ENCODE data around the gene P2RX4.
"Not testable (repeated sequence)": the region's sequence is repeated elsewhere in the genome, so short reads cannot be mapped to it uniquely, and the experiment has no call there.

P2RX4 gene

GRCh38 chr12:121222847-121223246 is 12.9 kb downstream of the P2RX4 start:
- no peaks in the 10 kb centered on the region for H3K9me3 ChIP-seq (replicated peaks in 1 of 11)
- no peaks in the 10 kb centered on the region for H3K27me3 ChIP-seq
- peak overlapping the region; percentile 26 to 77 (median 66) for H3K4me2 ChIP-seq
- H3K9ac ChIP-seq = peak overlapping the region in 6 of 11 experiments; percentile 18 to 66 (median 30); a peak in 7 of 22 replicates
- peaks cover 0 to 95% (median 0%) of the 10 kb centered on the region in 11 experiments; a peak in 6 of 22 replicates for H4K20me1 ChIP-seq
- peak overlapping the region in 9 of 11 experiments; percentile 5 to 61 (median 44); a peak in 14 of 22 replicates for H3K27ac ChIP-seq
- H3K4me1 ChIP-seq = peaks cover 22 to 55% (median 34%) of the 10 kb centered on the region in 10 experiments
- TF ChIP-seq Cebpa-rat (IDR thresholded peaks at IDR 0.05) = no peak
- no peak overlapping the region for H3K4me3 ChIP-seq
- H3K36me3 ChIP-seq = peaks cover 23 to 100% (median 48%) of the 10 kb centered on the region in 11 experiments

- H3K4me1 ChIP-seq = peaks cover 22 to 49% (median 34%) of the 10 kb centered on the region in 10 experiments
- H3K36me3 ChIP-seq = peaks cover 23 to 99% (median 42%) of the 10 kb centered on the region in 11 experiments
- H3K27ac ChIP-seq = peak overlapping the region in 9 of 11 experiments; percentile 5 to 61 (median 44); a peak in 14 of 22 replicates
- peak overlapping the region in 7 of 11 experiments; percentile 18 to 66 (median 28); a peak in 7 of 22 replicates for H3K9ac ChIP-seq
- H3K4me3 ChIP-seq = no peak overlapping the region
- H3K4me2 ChIP-seq = peak overlapping the region; percentile 26 to 77 (median 66)
- no peaks in the 10 kb centered on the region for H3K9me3 ChIP-seq (replicated peaks in 1 of 11)
- no peaks in the 10 kb centered on the region for H3K27me3 ChIP-seq
- H4K20me1 ChIP-seq = peaks cover 0 to 90% (median 0%) of the 10 kb centered on the region in 11 experiments; a peak in 6 of 22 replicates
- TF ChIP-seq Cebpa-rat (IDR thresholded peaks at IDR 0.05) = no peak
Measured at GRCh38 chr12:121223292-121224285, 13.7 kb downstream of the P2RX4 start.

- H3K4me1 ChIP-seq = peaks cover 22 to 50% (median 34%) of the 10 kb centered on the region in 10 experiments
- peaks cover 0 to 91% (median 0%) of the 10 kb centered on the region in 11 experiments; a peak in 7 of 22 replicates for H4K20me1 ChIP-seq
- no peak for TF ChIP-seq Cebpa-rat (IDR thresholded peaks at IDR 0.05)
- peak overlapping the region in 1 of 11 experiments; percentile 9; a peak in 3 of 22 replicates for H3K9ac ChIP-seq
- H3K4me3 ChIP-seq = no peak overlapping the region
- no peak overlapping the region; a peak in 1 of 22 replicates for H3K27ac ChIP-seq
- H3K36me3 ChIP-seq = peaks cover 27 to 99% (median 44%) of the 10 kb centered on the region in 11 experiments
- H3K9me3 ChIP-seq (replicated peaks in 1 of 11) = no peaks in the 10 kb centered on the region
- peak overlapping the region in 2 of 11 experiments; percentile 14 to 16; a peak in 2 of 22 replicates for H3K4me2 ChIP-seq
- H3K27me3 ChIP-seq = no peaks in the 10 kb centered on the region
Measured at GRCh38 chr12:121224591-121224990, 14.7 kb downstream of the P2RX4 start.

- Histone ChIP-seq H3K27ac (no peak overlapping the region), H3K36me3 (peaks cover 27 to 98% (median 39%) of the 10 kb centered on the region in 11 experiments)
- peak in 1 of 11 experiments; percentile 30; a peak in 1 of 22 replicates for TF ChIP-seq Cebpa-rat (IDR thresholded peaks at IDR 0.05)
Measured at GRCh38 chr12:121226399-121226798, 16.5 kb downstream of the P2RX4 start.

GRCh38 chr12:121226871-121227270 is 16.9 kb downstream of the P2RX4 start:
- not testable (repeated sequence) for H3K27me3 ChIP-seq; H3K4me2 ChIP-seq; H3K9me3 ChIP-seq (replicated peaks in 1 of 11); H3K4me3 ChIP-seq; H3K27ac ChIP-seq
- Histone ChIP-seq H3K4me1 (peaks cover 22 to 46% (median 29%) of the 10 kb centered on the region in 10 experiments), H4K20me1 (peaks cover 0 to 85% (median 0%) of the 10 kb centered on the region in 11 experiments; a peak in 7 of 22 replicates), H3K36me3 (peaks cover 25 to 98% (median 42%) of the 10 kb centered on the region in 11 experiments), H3K9ac (peak overlapping the region in 1 of 11 experiments; percentile 38; a peak in 1 of 22 replicates)

More at GRCh38 chr12:121226399-121226798, 16.5 kb downstream of the P2RX4 start:
- no peak overlapping the region for H3K4me3 ChIP-seq
- no peaks in the 10 kb centered on the region for H3K27me3 ChIP-seq
- H3K9ac ChIP-seq = no peak overlapping the region
- no peaks in the 10 kb centered on the region for H3K9me3 ChIP-seq (replicated peaks in 1 of 11)
- H3K4me2 ChIP-seq = no peak overlapping the region
- H3K4me1 ChIP-seq = peaks cover 22 to 51% (median 29%) of the 10 kb centered on the region in 10 experiments
- peaks cover 0 to 86% (median 0%) of the 10 kb centered on the region in 11 experiments; a peak in 7 of 22 replicates for H4K20me1 ChIP-seq

- H3K36me3 ChIP-seq = peaks cover 26 to 98% (median 46%) of the 10 kb centered on the region in 11 experiments
- H3K9ac ChIP-seq = peak overlapping the region in 1 of 11 experiments; percentile 38; a peak in 1 of 22 replicates
- H3K27me3 ChIP-seq = no peaks in the 10 kb centered on the region
- no peak overlapping the region for H3K4me3 ChIP-seq
- no peaks in the 10 kb centered on the region for H3K9me3 ChIP-seq (replicated peaks in 1 of 11)
- H3K27ac ChIP-seq = no peak overlapping the region
- H3K4me1 ChIP-seq = peaks cover 22 to 42% (median 28%) of the 10 kb centered on the region in 10 experiments
- peaks cover 0 to 86% (median 0%) of the 10 kb centered on the region in 11 experiments; a peak in 6 of 22 replicates for H4K20me1 ChIP-seq
- H3K4me2 ChIP-seq = no peak overlapping the region
- no peak for TF ChIP-seq Cebpa-rat (IDR thresholded peaks at IDR 0.05)
Measured at GRCh38 chr12:121227294-121227693, 17.4 kb downstream of the P2RX4 start.

GRCh38 chr12:121228919-121229665 is 19.2 kb downstream of the P2RX4 start:
- Histone ChIP-seq H3K27me3 (no peaks in the 10 kb centered on the region), H3K4me2 (no peak overlapping the region; a peak in 1 of 22 replicates), H3K9me3 (replicated peaks in 1 of 11) (no peaks in the 10 kb centered on the region), H3K27ac (no peak overlapping the region; a peak in 2 of 22 replicates), H3K36me3 (peaks cover 41 to 98% (median 63%) of the 10 kb centered on the region in 11 experiments), H4K20me1 (peaks cover 0 to 87% (median 0%) of the 10 kb centered on the region in 11 experiments; a peak in 8 of 22 replicates), H3K4me3 (no peak overlapping the region), H3K4me1 (peaks cover 5 to 24% (median 11%) of the 10 kb centered on the region in 10 experiments; a peak in 15 of 20 replicates), H3K9ac (peak overlapping the region in 5 of 11 experiments; percentile 11 to 60 (median 29); a peak in 5 of 22 replicates)
- no peak for TF ChIP-seq Cebpa-rat (IDR thresholded peaks at IDR 0.05)

GRCh38 chr12:121229826-121230537 is 20.1 kb downstream of the P2RX4 start:
- H3K27ac ChIP-seq; H3K4me3 ChIP-seq; H3K27me3 ChIP-seq; H3K9me3 ChIP-seq (replicated peaks in 1 of 11): not testable (repeated sequence)
- H3K36me3 ChIP-seq = peaks cover 48 to 98% (median 72%) of the 10 kb centered on the region in 11 experiments
- H4K20me1 ChIP-seq = peaks cover 0 to 87% (median 0%) of the 10 kb centered on the region in 11 experiments; a peak in 8 of 22 replicates
- H3K9ac ChIP-seq = peak overlapping the region in 4 of 11 experiments; percentile 11 to 60 (median 24); a peak in 4 of 22 replicates
- peaks cover 0 to 15% (median 3%) of the 10 kb centered on the region in 10 experiments; a peak in 7 of 20 replicates for H3K4me1 ChIP-seq
- H3K4me2 ChIP-seq = 0 out of 22 replicates have a peak overlapping the region, but pooled peaks of 1 of the 11 experiments have one; percentile 16
